HL-60/S4 treated with phorbol 12-myristate 13-acetate at 8.2 ng/mL for 4 days and 3 days (cell line): ENCODE results near the gene NTN5.
"Not testable (repeated sequence)": the region's sequence is repeated elsewhere in the genome, so short reads cannot be mapped to it uniquely, and the experiment has no call there.

Experiments used
- in situ Hi-C: fragments of 300-500 bp; cut with MboI; formaldehyde crosslinking; loops from 2 replicates; pipeline ENCODE4 v1.15.0; 2022; ENCODE audit warnings: low sequenced_read_pairs

NTN5 gene

GRCh38 chr19:48698046-48698445 is 25.2 kb upstream of the NTN5 start:
- in situ Hi-C loops, result no loop called here

DNA sequence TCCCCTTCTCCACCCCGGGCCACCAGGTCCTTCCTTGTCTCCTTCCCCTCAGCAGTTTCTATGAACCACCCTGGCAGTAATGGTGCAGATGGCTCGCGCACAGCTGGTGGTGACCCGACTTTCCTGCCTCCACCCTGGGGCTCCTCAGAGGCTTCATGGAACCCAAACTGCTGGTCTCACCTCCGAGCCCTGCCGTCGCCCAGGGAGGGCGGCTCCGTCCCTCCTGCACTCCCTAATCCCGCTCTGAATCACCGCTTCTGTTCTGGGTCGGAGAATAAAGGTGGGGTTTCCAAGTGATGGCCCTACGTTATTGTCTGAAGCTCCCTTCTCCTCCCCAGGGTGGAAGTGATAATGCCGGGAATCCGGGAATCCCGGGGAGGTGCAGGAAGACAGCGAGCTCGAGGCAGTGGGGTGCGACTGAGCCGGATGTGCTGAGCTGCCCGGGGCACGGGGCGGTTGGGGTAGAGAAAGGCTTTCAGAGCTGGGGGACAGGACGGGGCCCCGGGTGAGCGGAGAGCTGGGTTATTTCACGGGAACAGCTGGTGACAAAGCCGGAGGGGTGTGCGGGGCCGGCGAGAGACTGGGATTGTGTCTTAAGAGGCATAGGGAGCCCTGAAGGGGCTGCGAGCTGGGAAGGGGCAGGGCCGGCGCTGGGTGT is 23.7 kb upstream of the NTN5 start:
- in situ Hi-C loops, result no loop called here

DNA sequence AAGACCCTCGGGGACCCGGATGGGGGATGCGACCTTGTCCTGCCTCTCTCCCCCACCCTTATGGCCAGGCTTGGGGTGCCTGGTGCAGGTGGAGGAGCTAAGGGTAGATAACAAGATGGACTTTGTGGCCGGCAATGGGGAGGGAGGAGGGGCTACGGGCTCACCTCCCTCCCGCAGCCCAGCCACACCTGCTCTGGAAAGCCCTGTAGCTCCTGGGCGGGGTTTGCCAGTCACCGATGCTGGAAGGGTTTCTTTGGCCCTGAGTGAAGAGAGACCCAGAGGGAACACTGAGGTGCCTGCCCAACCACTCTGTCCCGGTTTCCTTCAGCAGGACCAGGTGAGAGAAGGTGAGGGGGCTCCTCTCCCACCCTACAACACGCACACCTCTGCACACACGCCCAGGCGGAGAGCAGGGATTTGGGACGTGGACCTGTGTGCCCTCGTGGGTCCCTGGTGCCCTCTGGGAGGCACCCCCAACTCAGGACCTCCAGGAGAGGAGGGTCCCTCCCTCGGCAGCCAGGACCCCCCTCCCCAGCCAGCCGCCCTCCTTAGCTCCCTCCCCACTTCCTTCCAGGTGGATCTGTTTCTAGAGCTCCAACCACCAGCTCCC is 23.0 kb upstream of the NTN5 start, which contains the start of gene FUT2:
Gene FUT2, plus strand, starts transcription at position 229 of the 610 bp plus-strand sequence. CDS start 6,986 bp downstream, outside the sequence.
- in situ Hi-C loops, result no loop called here

GRCh38 chr19:48693629-48694028 is 20.8 kb upstream of the NTN5 start:
- in situ Hi-C loops, result not testable (repeated sequence)

GRCh38 chr19:48689449-48689848 is 16.6 kb upstream of the NTN5 start:
- in situ Hi-C loops, result no loop called here

DNA sequence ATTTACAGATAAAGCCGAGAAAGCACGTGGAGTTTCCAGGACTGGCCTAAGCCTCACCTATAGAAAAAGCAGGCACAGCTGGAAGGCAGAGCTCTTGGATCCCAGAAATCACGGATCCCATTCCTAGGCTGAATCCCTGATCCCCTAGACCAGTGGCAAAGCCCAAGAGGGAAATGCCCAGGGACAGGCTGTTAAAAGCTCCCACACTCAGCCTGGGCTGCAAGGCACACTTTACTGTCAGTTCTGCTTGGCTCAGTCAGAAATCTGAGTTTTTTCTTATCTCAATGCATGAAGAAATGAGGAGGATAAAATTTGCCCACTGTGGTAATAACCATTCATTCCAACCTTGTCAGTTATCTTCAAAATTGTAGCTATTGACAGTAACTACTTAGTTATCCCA is 15.0 kb upstream of the NTN5 start:
- in situ Hi-C loops, result no loop called here

- in situ Hi-C loops, result not testable (repeated sequence)
Measured at GRCh38 chr19:48686637-48687036, 13.8 kb upstream of the NTN5 start.

GRCh38 chr19:48686088-48686487 is 13.3 kb upstream of the NTN5 start:
- in situ Hi-C loops, result no loop called here

- in situ Hi-C loops, result no loop called here
Measured at GRCh38 chr19:48685583-48685982, 12.8 kb upstream of the NTN5 start.

DNA sequence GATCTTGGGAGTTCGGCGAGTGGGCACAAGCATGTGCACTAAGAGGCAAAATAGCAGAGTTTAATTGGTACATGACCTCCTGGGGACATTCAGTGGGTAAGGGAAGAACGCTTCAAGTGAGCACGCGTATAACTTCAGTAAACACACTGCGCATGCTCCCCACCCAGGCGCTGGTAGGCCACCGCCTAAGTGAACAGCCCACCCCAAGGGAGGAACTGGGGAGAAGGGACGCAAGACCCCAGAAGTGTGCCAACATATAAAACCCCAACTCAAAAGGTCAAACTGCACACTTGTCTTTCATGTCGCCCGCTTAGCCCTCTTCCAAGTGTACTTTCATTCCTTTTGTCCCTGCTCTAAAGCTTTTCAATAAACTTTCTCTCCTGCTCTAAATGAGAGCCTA is 10.5 kb upstream of the NTN5 start:
- in situ Hi-C loops, result no loop called here

- in situ Hi-C loops, result no loop called here
Measured at GRCh38 chr19:48681127-48681470, 8.3 kb upstream of the NTN5 start.

GRCh38 chr19:48680436-48681126 is 7.8 kb upstream of the NTN5 start:
- in situ Hi-C loops, result no loop called here

- in situ Hi-C loops, result not testable (repeated sequence)
Measured at GRCh38 chr19:48680006-48680405, 7.2 kb upstream of the NTN5 start.

DNA sequence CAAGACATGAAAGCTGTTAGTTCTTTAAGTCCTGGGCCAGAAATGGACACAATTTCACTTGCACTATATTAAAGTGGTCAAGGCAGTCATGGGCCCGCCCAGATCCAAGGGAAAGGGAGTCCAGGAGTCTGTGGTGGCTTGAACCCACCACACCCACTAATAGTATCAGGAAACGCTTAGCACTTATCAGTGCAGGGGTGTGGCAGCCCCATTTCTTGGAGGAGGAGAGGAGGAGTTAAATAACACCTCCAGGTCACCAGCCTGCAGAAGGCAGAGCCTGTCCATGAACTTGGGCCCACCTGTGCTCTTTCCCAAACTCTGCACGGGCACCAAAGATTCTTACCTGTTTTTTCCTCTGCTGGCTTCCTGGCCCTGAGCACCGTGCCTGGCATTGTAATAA is 5.4 kb upstream of the NTN5 start:
- in situ Hi-C loops, result no loop called here

DNA sequence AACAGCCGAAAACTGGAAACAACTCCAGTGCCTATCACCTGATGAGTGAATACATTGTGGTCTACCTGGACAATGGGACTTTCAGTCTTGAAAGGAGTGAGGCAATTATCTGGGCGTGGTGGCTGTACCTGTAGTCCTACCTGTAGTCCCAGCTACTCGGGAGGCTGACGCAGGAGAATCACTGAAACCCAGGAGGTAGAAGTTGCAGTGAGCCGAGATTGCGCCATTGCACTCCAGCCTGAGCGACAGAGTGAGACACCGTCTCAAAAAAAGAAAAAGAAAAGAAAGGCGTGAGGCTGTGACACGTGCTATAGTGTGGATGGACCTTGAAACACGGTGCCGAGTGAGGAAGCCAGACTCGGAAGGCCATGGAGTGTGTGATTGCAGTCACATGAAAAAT is 4.1 kb upstream of the NTN5 start:
- in situ Hi-C loops, result no loop called here

DNA sequence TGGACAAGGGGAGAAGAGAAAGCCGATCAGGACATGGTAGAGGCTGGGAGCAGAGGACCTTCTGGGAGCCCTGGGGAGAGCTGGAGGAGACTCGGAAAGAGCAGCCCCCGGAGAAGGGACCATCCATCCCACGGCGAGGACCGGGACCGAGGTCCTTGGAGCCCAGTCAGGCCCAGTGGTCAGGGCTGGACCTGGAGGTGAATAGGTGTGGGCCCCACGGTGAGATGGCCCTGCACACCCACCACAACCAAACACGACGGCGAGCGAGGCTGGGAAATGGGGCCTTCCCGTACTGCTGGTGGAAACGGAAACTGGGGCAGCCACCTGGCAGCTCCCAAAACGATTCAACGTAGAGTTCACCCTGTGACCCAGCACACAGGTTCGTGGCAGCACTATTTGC is 3.7 kb upstream of the NTN5 start:
- in situ Hi-C loops, result no loop called here

DNA sequence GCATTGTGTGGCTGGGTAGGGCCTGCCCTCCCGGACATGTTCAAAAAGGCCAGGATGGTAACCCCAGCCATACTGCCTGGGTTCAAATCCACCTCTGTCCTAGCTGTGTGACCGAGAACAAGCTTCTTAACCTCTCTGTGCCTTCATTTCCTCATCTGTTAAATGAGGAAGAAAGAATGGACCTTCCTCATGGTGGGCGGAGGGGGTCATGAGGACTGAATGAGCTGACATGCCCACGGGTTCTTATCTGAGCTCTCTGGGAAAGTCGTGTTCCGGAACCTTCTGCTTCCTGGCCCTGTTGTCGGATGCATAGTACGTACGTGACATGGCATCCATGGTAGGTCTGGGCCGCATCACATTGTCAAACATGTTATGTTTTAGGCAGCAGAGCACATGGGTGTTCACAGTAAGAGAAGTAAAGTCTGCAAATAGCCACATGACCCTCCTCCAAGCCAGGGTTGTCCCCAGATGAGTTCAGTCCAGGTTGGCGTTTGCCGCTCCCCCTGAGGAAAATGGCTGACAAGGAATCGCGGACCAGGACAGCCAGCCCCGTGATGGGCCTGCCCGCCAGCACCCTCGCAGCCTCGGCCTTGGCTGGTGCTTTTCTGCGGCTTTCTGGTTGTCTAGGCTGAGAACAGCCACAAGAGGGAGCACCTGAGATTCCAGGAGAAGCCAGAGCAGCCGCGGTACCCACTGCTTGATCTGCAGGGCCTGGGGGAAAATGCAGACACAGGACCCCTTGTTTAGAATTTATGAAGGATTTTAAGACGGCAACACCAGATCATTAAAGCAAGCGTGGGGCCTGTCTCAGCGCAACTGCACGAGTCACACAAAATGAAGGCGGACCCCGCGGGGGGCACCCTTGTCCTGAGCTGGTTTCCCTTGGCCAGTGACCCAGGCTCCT is 2.4 kb upstream of the NTN5 start:
- in situ Hi-C loops, result no loop called here

GRCh38 chr19:48674216-48674809 is 1.5 kb upstream of the NTN5 start:
- in situ Hi-C loops, result no loop called here

GRCh38 chr19:48673436-48674100 is 751 bp upstream of the NTN5 start:
- in situ Hi-C loops, result no loop called here

GRCh38 chr19:48671446-48671995 is 1.3 kb downstream of the NTN5 start:
- in situ Hi-C loops, result no loop called here
